Esophagus muscularis mucosa (tissue), 4 donors: Measurements from ENCODE around the gene TBL1XR1. TPM values are rescaled to one million over a fixed set of nuclear protein-coding genes. Genes with fewer than 3 reads are reported as not detected.
"Not testable (repeated sequence)": the region's sequence is repeated elsewhere in the genome, so short reads cannot be mapped to it uniquely, and the experiment has no call there.

Experiments used
- DNase-seq: peaks from one replicate; pipeline ENCODE4 v3.0.0-alpha.2; 2017; ENCODE audit errors: extremely low spot score
- H3K27ac ChIP-seq, 4 donors: fragments of 200-600 bp; sonication (generic); replicated peaks in 1 of 4; 1 replicate in 3 of 4; 2 replicates in 1 of 4; pipeline ENCODE4 v1.5.1; 2016 to 2019; ENCODE audit warnings: mild to moderate bottlenecking in 1 of 4
- H3K27me3 ChIP-seq, 4 donors: fragments of 200-600 bp; sonication (generic); one replicate each; pipeline versions ENCODE4 v1.5.1 to v1.6.0; 2016 to 2019
- H3K36me3 ChIP-seq, 4 donors: fragments of 200-600 bp; sonication (generic); one replicate each; pipeline ENCODE4 v1.5.1; 2016 to 2019
- H3K4me1 ChIP-seq, 4 donors: fragments of 200-600 bp; sonication (generic); one replicate each; pipeline ENCODE4 v1.5.1; 2016 to 2019
- H3K4me3 ChIP-seq, 4 donors: fragments of 200-600 bp; sonication (generic); 1 replicate in 2 of 4; 2 replicates in 2 of 4; pipeline ENCODE4 v1.5.1; 2016 to 2019; ENCODE audit warnings: mild to moderate bottlenecking in 4 of 4, moderate library complexity in 1 of 4
- H3K9me3 ChIP-seq, 4 donors: fragments of 200-600 bp; sonication (generic); 1 replicate in 3 of 4; 2 replicates in 1 of 4; pipeline ENCODE4 v1.5.1; 2016 to 2019
- EP300 ChIP-seq: sonication (generic); formaldehyde crosslinking; IDR thresholded peaks from one replicate; pipeline ENCODE4 v1.6.1; 2017; ENCODE audit warnings: antibody characterized with exemption
- POLR2A ChIP-seq: fragments of 450-650 bp; IDR thresholded peaks from one replicate; pipeline ENCODE4 v1.6.1; 2017; ENCODE audit warnings: antibody characterized with exemption, moderate library complexity, mild to moderate bottlenecking, low read depth
- POLR2AphosphoS5 ChIP-seq, 2 donors: sonication (generic); formaldehyde crosslinking; IDR thresholded peaks; one replicate each; pipeline ENCODE4 v1.6.1; 2017; ENCODE audit warnings: antibody characterized with exemption in 2 of 2
- WGBS: methylation state at CpG from one replicate; pipeline ENCODE4 v1.1.5; 2018; 5-methylcytosine and 5-hydroxymethylcytosine counted together
- intact Hi-C: fragments of 100-400 bp; cut with DNase I; formaldehyde crosslinking; loops from one replicate; pipeline ENCODE4 v1.15.1; 2023
- total RNA-seq, 4 donors: library from RNA; depleted of rRNA; stranded (reverse); fragments of >200 nt; gene quantifications; one replicate each; pipeline versions ENCODE4 v1.1.0 to v1.2.1, GENCODE V29; 2016
- TF ChIP-seq, protein P1 (sequence below), 3 experiments: fragments of 200-600 bp in 2 of 3; fragments of 450-650 bp in 1 of 3; sonication (generic) in 2 of 3; IDR thresholded peaks; one replicate each; pipeline ENCODE4 v1.5.1; 2017 to 2019; ENCODE audit warnings: antibody characterized with exemption in 3 of 3, mild to moderate bottlenecking in 2 of 3, moderate library complexity in 1 of 3

The TBL1XR1 gene
- total RNA-seq, 4 donors from 2014 or later: 65.0 to 99.2 (median 78.2) TPM

DNA sequence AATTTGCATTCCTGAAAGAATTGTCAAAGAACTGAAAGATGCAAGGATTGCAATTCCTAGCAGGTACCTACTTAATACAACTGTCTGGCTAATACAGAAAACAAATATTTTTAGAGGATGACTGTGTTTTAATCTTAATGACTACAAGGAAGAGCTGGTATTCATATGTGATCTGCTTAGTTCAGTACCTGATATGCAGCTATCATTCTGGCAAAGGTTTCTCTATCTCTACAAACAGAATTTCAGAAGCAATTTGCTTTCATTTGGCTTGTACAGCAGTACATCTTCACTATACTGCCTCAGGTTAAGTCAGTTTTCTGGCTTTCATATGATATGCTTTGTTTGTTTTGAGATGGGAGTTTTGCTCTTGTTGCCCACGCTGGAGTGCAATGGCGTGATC is 51.3 kb downstream of the TBL1XR1 start:
- intact Hi-C loops: no loop called here
- Histone ChIP-seq H3K27me3 (no peaks in the 10 kb centered on the region), H3K36me3 (no peaks in the 10 kb centered on the region), H3K4me3 (no peak overlapping the region), H3K9me3 (no peaks in the 10 kb centered on the region), H3K4me1 (peaks cover 49 to 88% (median 69%) of the 10 kb centered on the region in 4 donors), H3K27ac (no peak overlapping the region)
- no peak for DNase-seq
- TF ChIP-seq POLR2A: no peak
- TF ChIP-seq, protein P1, sequence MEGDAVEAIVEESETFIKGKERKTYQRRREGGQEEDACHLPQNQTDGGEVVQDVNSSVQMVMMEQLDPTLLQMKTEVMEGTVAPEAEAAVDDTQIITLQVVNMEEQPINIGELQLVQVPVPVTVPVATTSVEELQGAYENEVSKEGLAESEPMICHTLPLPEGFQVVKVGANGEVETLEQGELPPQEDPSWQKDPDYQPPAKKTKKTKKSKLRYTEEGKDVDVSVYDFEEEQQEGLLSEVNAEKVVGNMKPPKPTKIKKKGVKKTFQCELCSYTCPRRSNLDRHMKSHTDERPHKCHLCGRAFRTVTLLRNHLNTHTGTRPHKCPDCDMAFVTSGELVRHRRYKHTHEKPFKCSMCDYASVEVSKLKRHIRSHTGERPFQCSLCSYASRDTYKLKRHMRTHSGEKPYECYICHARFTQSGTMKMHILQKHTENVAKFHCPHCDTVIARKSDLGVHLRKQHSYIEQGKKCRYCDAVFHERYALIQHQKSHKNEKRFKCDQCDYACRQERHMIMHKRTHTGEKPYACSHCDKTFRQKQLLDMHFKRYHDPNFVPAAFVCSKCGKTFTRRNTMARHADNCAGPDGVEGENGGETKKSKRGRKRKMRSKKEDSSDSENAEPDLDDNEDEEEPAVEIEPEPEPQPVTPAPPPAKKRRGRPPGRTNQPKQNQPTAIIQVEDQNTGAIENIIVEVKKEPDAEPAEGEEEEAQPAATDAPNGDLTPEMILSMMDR (IDR thresholded peaks at IDR 0.05): no peak
- TF ChIP-seq EP300: no peak
- TF ChIP-seq POLR2AphosphoS5 (IDR thresholded peaks at IDR 0.05): no peak
- 93% methylated on average over 2 of the region's 2 CpGs for WGBS

DNA sequence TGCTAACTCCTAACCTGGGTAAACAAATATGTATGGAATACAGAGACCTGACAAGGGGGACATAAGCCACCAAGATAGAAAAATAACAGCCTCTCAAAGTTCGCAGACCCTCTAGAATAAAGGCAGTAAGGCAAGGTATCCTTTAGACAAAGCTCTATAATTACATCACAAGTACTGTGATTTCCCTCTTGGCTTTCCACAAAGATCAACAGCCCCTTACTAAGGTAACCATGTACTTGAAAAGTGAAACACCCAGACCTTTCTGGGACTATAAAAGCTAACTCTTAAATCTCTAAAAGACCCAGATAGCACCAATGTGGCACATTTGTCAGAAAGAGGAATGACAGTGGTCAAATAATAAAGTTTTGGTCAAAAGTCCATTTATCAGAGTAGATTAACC is 51.9 kb downstream of the TBL1XR1 start:
- intact Hi-C loops: no loop called here
- 92% methylated on average over 1 of the region's 1 CpG for WGBS
- H3K4me3 ChIP-seq: no peak overlapping the region
- H3K27ac ChIP-seq: no peak overlapping the region
- H3K36me3 ChIP-seq: no peaks in the 10 kb centered on the region
- DNase-seq: no peak
- H3K27me3 ChIP-seq: no peaks in the 10 kb centered on the region
- H3K9me3 ChIP-seq: no peaks in the 10 kb centered on the region
- peaks cover 44 to 83% (median 63%) of the 10 kb centered on the region in 4 donors for H3K4me1 ChIP-seq
- TF ChIP-seq, protein P1 (IDR thresholded peaks at IDR 0.05): no peak
- TF ChIP-seq EP300: no peak
- no peak for TF ChIP-seq POLR2A
- TF ChIP-seq POLR2AphosphoS5 (IDR thresholded peaks at IDR 0.05): no peak

DNA sequence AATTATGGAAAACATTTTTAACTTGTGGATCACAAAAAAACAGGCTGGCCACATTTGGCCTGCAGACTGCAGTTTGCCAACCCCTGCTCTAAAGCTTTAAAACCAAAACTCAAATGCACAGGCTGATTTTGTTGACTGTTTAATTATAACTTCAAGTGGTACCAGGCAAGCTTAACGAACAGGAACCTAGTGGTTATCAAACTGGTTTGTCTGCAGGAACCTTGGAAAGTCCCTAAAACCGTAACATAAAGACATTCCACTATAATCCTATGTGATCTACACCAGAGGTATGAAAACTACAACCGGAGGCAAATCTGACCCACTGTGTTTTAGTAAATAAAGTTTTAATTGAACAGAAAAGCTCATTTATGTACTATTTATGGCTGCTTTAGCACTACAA is 52.4 kb downstream of the TBL1XR1 start:
- 55% methylated on average over 3 of the region's 3 CpGs for WGBS

DNA sequence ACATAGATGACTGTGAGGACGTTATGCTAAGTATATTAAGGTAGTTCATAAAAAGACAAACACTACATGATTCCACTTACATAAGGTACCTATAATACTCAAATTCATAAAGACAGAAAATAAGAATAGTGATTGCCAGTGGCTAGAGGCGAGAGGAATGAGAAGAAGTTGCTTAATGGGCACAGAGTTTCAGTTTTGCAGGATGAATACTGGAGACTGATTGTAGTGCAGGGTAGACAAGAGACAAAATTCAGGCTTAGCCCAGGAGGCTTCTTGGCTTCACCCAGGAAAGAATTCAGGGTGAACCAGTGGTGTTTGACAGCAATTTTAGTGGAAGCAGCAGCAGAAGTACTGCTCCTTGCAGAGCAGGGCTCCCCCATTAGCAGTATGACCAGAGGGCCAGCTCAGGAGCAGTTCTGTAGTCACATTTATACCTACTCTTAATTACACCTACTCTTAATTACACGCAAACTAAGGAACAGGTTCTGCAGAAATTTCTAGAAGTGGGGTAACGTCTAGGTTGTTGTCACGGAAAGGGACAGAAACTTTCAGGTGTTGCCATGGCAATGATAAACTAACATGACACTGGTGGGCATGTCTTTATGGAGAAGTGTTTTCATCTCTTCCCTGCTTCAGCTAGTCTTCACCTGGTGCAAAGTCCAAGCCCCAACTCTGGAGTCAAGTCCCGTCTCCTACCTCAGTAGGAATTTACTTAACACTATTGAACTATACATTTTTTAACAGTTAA is 55.2 kb downstream of the TBL1XR1 start:
- no peaks in the 10 kb centered on the region for H3K36me3 ChIP-seq
- no peak overlapping the region for H3K4me3 ChIP-seq
- no peak for DNase-seq
- WGBS: 77% methylated on average over 6 of the region's 6 CpGs
- H3K9me3 ChIP-seq: no peaks in the 10 kb centered on the region
- H3K4me1 ChIP-seq: peaks cover 28 to 76% (median 45%) of the 10 kb centered on the region in 4 donors
- H3K27me3 ChIP-seq: no peaks in the 10 kb centered on the region
- intact Hi-C loops: no loop called here
- no peak overlapping the region for H3K27ac ChIP-seq
- no peak for TF ChIP-seq POLR2A
- TF ChIP-seq, protein P1 (IDR thresholded peaks at IDR 0.05): no peak
- no peak for TF ChIP-seq EP300
- no peak for TF ChIP-seq POLR2AphosphoS5 (IDR thresholded peaks at IDR 0.05)

More for the DNA sequence above, 52.4 kb downstream of the TBL1XR1 start:
- H3K27ac ChIP-seq: no peak overlapping the region
- no peak for DNase-seq
- intact Hi-C loops: no loop called here
- H3K4me1 ChIP-seq: peaks cover 39 to 83% (median 59%) of the 10 kb centered on the region in 4 donors
- H3K4me3 ChIP-seq: no peak overlapping the region
- TF ChIP-seq POLR2AphosphoS5 (IDR thresholded peaks at IDR 0.05): no peak
- TF ChIP-seq EP300: no peak
- TF ChIP-seq, protein P1 (IDR thresholded peaks at IDR 0.05): no peak
- TF ChIP-seq POLR2A: no peak
- no peaks in the 10 kb centered on the region for H3K27me3 ChIP-seq
- no peaks in the 10 kb centered on the region for H3K9me3 ChIP-seq
- no peaks in the 10 kb centered on the region for H3K36me3 ChIP-seq

DNA sequence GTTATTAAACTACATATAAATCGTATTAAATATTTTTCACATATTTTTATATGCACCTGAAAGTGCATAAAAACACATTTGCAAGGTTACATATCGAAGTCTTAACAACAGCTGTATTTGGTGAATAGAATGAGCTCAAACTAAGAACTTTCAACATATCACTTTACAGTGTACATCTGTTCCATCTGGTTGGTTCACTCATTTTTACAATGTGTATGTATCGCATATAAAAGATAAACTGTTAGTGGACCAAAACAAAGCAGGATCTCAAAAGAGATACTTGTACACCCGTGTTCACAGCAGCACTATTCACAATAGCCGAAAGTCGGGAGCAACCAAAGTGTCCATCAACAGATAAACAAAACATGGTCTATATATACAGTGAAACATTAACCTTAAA is 55.8 kb downstream of the TBL1XR1 start:
- H3K4me3 ChIP-seq: no peak overlapping the region
- TF ChIP-seq POLR2A (no peak), POLR2AphosphoS5 (IDR thresholded peaks at IDR 0.05) (no peak), EP300 (no peak)
- TF ChIP-seq, protein P1 (IDR thresholded peaks at IDR 0.05): no peak
- WGBS: 81% methylated on average over 6 of the region's 6 CpGs
- no peaks in the 10 kb centered on the region for H3K36me3 ChIP-seq
- intact Hi-C loops: no loop called here
- no peaks in the 10 kb centered on the region for H3K27me3 ChIP-seq
- peaks cover 23 to 73% (median 42%) of the 10 kb centered on the region in 4 donors for H3K4me1 ChIP-seq
- H3K9me3 ChIP-seq: no peaks in the 10 kb centered on the region
- H3K27ac ChIP-seq: no peak overlapping the region
- DNase-seq: no peak

DNA sequence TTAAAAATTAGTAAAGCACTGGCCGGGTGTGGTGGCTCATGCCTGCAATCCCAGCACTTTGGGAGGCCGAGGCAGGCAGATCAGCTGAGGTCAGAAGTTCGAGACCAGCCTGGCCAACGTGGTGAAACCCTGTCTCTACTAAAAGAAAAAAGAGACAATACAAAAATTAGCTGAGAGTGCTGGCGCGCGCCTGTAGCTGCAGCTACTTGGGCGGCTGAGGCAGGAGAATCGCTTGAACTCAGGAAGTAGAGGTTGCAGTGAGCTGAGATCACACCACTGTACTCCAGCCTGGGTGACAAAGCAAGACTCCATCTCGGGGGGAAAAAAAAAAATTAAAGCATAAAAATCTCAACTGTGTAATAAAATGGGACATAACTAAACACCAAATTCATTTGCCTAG is 58.1 kb downstream of the TBL1XR1 start:
- intact Hi-C loops: not testable (repeated sequence)
- H3K4me1 ChIP-seq: peaks cover 10 to 60% (median 33%) of the 10 kb centered on the region in 4 donors

More for the DNA sequence above, 58.1 kb downstream of the TBL1XR1 start:
- WGBS: 89% methylated on average over 10 of the region's 10 CpGs
- not testable (repeated sequence) for H3K27me3 ChIP-seq, H3K9me3 ChIP-seq, H3K27ac ChIP-seq, H3K4me3 ChIP-seq, H3K36me3 ChIP-seq, DNase-seq
